HG03575 (cell line): ENCODE data around the gene FBN3.
"Not testable (repeated sequence)": the region's sequence is repeated elsewhere in the genome, so short reads cannot be mapped to it uniquely, and the experiment has no call there.

Experiments used
- ATAC-seq: cut with Tn5 transposase; IDR thresholded peaks from one replicate; pipeline ENCODE4 v1.9.1; 2021; ENCODE audit not compliant: unreplicated experiment, insufficient number of reproducible peaks, low FRiP score; ENCODE audit errors: extremely low read depth

Gene FBN3

DNA sequence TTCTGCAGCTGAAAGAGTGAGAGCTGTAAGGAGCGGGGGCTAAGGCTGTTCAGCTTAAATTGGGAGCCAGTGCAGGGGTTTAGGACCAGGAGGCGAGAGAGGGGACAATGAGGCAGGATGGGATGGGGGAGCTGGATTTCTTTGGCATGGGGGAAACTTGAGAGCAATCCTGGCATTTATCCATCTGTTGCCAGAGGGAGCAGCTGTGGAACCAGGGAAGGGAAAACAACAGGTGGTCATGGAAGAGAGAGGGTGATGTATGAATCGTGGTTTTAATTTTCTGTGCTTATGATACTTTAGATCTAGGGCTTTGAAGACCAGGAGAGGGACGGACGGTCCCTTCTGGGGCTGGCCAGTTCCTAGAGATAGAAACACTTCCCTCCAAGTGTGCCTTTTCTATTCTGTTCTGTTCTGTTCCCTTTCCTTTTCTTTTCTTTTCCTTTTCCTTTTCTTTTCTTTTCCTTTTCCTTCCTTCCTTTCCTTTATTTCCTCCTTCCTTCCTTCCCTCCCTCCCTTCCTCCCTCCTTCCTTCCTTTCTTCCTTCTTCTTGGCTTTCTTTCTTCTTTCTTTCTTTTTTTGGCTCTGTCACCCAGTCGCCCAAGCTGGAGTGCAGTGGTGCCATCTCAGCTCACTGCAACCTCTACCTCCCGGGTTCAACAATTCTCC, 112.8 kb downstream of the FBN3 start:
- no peak for ATAC-seq

DNA sequence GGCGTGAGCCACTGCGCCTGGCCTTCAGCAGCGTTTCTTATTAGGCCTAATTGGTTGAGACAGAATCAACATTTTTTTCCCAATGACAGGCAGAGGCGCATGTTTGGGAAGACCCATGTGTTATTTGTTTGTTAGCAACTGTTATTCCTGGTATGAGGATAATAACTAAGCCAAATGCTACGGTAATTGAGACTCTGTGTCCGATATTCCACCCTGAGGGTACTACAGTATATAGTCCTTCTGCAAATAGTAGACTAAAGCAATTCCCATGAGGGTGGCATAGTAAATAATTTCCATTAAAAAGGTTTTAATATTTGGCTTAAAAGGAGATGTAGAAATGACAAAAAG, 115.2 kb downstream of the FBN3 start:
- ATAC-seq, result no peak

DNA sequence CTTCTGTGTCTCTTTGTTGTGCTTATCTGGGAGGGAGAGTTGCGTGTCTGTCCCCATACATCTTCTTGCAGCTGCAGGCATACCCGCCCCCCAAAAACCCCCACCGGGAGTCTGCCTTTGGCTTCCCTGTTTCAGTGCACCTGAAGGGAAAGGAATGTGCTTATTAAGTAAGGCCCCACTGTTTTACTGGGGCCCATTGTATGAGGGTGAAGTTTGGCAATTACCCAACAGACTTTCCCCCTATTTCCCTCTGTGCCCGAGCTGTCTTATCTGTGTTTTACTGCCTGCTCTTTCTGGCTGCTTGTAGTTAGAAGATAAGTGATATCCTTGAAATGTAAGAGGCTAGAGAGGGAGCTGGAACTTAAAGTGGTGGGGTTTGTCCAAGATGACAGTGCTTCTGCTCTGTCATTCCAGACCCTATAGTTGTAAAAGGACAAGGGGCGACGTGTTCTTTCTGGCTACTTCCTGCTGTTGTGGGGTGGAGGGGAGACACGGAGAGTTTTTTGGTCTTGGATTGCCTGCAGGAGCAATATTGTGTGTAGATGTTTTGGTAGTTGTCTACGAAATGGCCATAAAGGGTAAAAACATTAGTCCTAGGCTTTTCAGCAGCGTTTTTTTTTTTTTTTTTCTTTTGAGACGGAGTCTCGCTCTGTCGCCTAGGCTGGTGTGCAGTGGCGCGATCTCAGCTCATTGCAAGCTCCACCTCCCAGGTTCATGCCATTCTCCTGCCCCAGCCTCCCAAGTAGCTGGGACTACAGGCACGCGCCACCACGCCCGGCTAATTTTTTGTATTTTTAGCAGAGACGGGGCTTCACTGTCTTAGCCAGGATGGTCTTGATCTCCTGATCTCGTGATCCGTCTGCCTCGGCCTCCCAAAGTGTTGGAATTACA, 115.9 kb downstream of the FBN3 start:
- not testable (repeated sequence) for ATAC-seq

DNA sequence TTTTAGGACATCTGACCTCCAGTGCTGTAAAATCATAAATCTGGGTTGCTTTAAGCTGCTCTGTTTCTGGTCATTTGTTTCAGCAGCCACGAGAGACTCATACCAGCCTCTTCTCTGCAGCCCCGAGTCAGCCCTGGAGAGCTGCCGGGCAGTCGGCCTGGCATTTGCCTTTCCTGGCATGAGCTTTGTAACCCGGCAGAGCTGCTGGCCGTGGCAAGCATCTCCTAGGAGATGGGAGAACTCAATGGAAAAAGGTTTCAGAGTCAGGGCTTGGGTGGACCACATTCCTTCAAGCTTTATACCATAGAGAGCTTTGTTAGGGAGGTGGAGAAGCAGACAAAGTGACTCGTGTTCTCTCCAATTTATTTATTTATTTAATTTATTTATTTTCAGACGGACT, 118.4 kb downstream of the FBN3 start:
- no peak for ATAC-seq

DNA sequence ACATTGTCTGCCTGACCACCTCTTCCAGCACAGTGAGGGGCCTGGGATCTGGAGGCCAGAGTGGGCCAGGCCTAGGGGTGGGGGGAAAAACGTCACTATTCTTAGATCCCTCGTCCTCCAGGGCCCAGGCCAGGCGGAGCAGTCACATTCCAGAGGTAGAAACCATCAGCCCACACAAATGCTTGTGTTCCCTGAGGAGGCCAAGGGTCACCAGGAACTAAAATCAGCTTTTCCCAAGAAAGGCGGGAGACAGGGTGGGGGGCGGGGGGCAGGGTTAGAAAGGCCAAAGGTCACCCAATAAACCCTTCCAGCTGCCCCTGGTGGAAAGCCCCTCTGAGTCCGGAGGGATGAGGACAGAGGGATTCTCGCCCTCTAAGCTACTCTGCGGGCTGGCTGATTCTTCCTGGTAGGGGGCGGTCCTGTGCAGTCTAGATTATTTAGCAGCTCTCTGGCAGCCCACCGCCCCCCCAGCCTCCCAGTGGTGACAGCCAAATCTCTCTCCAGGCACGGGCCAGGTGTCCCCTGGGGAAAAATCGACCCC, 120.4 kb downstream of the FBN3 start:
- ATAC-seq, result no peak

DNA sequence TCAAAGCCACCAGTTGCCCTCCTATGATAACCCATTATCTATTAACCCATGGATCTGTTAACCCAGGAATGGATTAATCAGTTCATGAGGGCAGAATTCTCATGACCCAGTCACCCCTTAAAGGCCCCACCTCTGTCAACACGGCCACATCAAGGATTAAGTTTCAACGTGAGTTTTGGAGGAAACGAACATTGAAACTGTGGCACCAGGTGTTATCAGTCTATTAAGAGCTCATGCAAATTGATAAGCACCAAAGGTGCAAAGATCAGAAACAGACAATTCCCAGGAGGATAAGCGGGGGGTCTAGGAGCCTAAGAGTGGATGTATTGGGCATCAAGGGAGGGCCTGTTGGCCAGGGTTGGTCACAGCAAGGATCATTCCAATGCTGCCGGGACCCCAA, 124.1 kb downstream of the FBN3 start:
- no peak for ATAC-seq

DNA sequence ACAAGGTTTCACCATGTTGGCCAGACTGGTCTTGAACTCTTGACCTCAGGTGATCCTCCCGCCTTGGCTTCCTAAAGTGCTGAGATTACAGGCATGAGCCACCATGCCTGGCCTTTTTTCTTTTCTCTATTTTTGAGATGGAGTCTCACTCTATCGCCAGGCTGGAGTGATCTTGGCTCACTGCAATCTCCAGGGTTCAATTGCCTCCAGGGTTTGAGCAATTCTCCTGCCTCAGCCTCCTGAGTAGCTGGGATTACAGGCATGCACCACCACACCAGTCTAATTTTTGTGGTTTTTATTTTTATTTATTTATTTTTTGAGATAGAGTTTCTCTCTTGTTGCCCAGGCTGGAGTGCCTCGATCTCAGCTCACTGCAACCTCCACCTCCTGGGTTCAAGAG, 125.1 kb downstream of the FBN3 start:
- not testable (repeated sequence) for ATAC-seq

DNA sequence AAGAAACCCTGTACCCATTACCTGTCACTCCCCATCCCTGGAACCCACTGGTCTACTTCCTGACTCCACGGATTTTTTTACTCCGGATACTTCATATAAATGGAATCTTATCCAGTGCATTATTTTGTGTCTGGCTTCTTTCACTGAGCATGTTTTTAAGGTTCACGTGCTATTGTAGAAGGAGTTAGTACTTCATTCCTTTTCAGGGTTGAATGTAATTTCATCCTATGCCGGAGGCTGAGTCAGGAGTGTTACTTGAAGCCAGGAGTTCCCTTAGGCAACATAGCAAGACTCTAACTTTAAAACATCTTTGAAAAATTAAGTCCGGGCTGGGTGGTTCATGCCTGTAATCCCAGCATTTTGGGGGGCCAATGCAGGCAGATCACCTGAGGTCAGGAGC, 126.0 kb downstream of the FBN3 start:
- no peak for ATAC-seq

DNA sequence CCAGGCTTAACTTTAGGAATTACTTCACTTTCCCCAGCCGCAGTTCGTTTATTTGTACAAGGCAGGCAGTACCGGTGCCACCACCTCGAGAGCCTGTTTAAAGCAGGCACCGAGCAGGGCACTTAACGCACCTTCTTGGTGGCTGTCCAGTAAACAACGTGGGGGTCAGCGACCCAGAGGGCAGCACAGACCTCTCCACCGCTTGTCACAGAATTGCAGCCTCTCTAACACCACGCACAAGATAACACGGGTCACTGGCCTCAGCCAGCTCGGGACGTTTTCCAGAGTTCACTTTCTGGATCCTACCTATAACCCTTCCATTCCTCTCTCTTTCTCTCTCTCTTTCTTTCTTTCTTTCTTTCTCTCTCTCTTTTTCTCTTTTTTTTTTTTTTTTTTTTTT, 127.1 kb downstream of the FBN3 start:
- ATAC-seq, result no peak

DNA sequence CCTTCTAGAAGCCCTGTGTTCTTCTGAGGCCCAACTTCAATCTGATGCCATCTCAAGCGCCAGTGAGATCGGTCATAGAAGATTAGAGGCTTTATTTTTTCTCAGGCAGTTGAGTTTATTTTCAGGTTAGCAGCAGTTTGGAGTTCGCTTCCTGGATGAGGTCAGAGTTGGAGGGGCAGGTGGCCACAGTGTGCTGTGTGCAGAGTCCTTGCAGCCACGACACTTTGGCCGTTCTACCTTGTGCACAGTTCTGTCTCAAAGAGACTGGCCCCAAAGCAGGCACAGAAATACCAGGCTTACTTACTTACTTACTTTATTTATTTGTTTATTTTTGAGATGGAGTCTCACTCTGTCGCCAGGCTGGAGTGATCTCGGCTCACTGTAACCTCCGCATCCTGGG, 128.0 kb downstream of the FBN3 start:
- ATAC-seq, result no peak

DNA sequence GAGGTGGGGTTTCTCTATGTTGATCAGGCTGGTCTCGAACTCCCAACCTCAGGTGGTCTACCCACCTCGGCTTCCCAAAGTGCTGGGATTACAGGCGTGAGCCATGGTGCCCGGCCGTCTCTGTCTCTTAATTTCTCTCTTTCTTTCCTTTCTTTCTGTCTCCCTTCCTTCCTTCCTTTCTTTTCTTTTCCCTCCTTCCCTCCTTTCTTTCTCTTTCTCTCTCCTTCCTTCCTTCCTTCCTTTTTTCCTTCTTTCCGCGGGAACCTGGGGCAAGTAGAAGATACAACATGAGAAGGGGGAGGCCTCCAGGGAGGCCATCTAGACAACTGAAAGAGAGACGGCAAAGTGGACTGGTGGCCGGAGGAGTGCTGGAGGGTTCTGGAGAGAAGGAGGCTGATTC, 128.7 kb downstream of the FBN3 start:
- no peak for ATAC-seq

DNA sequence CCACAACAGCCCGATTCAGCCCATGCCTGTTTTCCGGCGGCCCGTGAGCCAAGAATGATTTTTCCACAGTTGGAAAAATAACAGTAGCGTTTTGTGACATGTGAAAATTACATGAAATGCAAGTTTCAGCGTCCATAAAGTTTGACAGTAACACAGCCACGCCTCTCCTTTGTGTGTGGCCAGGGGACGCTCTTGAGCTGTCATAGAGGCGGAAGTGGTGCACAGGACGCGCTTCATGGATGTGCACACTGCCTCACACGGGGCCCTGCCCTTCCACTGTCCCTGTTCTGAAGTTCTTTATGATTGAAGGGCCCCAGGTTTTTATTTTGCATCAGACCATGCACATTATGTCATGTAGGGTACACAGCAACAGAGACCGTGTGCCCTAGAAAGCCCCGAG, 131.6 kb downstream of the FBN3 start:
- ATAC-seq, result no peak
